CD4-positive, alpha-beta T cell treated with Interleukin-6 for 4 hours (primary cell): ENCODE data around the gene RTP4.
"Not testable (repeated sequence)": the region's sequence is repeated elsewhere in the genome, so short reads cannot be mapped to it uniquely, and the experiment has no call there.

Experiments
- DNase-seq: peaks from one replicate; pipeline ENCODE4 v3.0.0-alpha.2; 2020; ENCODE audit warnings: mixed read lengths

RTP4 gene

DNA sequence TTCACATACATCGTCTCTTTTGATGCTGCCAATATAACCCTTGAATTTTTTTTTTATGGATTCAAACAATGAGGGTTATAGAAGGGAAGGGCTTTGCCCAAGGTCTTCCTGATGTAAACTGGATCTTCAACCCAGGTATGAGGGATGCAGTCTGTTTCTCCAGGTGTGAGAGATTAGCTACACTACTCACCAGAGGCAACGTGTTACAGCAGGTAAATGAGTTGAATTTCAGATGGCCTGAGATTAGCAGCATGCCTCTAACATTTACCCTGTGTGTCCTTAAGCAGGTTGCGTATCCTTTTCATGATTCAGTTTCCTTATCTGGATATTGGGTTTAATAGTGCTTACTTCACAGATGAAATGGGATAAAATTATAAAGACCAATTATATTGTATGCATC is 1.9 kb downstream of the RTP4 start:
- DNase-seq = no peak

DNA sequence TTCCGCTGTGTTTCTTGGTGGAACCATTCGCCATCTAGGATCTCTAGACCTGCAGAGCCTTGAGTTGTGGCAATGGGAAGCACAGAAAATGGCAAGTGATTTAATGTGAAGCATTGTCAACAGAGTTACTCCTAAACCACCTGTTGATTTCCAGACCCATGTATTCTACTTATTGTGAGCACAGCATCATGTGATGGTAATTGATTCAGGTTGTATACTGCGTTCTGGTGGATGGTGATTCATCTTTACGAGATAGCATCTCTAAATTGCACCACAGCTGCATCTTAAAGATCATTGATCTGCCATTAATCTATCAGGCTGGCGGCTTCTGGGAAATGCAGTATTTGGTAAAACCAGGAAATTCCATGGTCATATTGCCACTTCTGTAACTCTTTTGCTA is 7.4 kb downstream of the RTP4 start:
- no peak for DNase-seq

DNA sequence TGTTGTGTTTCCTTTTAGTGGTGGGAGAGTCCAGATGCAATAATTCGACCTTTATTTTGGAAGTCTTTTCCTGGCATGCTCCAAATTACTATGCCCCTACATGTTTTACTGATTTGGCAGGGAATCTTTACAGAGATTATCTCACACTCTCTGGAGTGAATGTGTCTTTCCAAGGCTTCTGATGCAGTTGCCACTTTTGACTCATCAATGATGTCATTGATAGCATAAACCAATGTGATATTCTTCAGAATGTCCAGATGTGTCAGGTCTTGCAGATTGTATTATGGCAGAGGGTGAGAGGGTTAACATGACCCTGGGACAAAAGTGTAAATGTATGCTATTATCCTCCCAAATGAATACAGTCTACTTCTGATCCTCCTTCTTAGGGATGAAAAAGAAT is 9.7 kb downstream of the RTP4 start:
- no peak for DNase-seq

DNA sequence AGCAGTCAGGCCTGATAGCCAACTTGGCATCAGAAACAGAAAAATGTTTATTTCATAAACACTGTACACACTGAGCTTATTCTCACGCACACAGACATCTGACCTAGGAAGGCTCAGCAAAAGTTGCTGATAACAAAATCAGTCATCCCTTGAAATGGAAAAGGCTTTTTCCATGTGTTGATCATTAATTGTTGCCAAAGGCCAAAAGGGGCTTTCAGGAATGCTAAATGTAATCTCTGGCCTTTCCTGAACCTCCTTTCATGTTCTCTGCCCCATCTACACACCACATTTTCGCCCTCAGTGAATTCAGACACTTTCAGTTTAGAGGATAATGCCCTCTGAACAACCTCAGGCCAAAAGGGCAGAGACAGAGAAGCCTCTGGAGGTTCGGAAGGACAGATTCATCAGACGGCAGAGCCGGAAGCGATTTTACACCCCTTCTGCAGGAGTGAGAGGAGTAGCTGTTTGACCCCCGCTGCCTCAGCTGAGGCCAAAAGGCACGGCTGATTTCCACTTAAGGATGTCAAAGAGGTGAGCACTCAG is 14.5 kb downstream of the RTP4 start:
- DNase-seq = no peak

DNA sequence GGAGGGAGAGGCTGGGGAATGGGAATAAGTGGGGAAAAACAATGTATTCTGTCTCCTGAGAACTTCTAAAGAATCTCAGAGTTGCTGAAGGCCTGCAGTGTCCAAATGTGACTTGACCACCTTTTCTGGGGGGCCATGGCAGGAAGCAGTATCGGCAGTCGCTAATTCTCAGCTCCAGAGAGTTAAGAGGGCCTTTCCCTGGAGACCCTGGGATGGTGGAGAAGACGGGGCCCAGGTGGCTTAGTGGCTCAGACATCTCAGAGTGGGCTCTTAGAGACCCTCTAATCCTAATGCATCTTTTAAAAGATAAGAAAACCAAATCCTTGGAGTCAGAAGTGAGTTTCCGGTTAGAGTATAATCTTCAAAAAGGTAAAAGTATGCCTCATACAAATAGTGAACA is 15.1 kb downstream of the RTP4 start:
- DNase-seq = no peak

DNA sequence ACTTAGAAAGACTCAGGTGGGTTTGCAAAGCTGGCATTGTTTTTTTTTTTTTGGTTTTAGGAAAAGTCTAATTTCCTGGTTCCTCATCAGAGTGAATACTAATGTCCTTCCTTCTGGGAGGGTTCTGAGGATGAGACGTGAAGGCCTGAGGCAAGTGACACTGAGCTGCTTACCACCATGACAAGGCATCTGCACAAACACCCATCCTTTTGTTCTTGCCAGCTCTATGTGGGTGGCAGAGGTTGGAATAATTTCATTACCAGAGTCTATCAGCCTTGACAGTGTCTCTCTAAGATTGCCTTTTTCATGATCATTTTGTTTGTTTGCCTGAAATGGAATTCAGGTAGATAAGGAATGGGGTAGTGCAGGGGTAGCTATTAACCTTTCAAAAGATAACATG is 17.1 kb downstream of the RTP4 start:
- no peak for DNase-seq

DNA sequence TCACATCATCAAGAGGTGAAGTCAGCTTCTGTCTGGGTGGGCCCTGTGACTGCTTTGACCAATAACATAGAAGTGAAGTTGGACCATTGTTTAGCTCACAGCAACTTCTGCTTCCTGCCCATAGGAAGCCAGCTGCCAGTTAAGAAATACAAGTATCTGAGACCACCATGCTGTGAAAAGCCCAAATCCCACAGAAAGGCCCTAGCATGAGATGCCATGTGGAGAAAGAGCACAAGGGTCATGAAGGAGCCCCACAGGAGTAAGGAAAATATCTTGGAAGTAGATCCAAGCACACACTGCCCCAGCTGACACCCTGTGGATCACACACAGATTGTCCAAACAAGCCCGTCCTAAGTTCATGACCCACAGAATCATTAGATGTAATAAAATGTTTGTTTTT is 28.5 kb downstream of the RTP4 start:
- no peak for DNase-seq

DNA sequence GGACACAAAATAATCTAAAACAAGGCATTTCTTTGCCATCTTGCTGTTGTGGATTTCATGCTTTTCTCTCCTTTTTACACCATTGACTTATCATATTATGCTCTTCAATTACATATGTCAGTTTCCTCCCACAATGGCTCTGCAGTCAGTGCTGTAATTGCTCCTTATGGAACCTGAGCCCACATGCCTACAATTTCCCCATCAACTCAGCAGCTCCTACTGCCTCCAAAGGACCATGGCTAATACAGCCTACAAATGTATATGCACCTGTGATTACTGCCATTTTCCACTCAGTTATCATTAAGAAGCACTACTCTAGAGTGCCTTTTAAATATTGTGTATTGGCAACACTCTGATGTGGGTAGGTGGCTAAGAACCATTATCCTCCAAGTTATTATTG is 30.8 kb downstream of the RTP4 start:
- no peak for DNase-seq

DNA sequence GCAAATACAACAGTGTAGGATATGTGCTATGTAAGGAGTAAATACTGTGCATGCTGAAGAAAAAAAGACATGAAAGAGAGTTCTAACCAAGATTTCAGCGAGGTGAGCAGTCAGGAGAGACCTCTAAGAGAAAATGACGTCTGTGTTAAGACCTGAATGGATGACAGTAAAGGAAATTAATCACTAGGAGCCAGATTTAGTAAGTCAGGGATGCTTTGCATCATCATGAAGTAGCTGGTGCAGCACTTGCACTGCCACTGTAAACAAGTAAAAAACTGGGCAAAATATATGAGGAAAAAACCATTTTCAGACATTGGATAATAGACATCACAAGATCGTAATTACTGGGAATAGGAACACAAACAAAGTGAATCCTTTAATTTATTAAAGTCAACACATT is 32.6 kb downstream of the RTP4 start:
- no peak for DNase-seq

DNA sequence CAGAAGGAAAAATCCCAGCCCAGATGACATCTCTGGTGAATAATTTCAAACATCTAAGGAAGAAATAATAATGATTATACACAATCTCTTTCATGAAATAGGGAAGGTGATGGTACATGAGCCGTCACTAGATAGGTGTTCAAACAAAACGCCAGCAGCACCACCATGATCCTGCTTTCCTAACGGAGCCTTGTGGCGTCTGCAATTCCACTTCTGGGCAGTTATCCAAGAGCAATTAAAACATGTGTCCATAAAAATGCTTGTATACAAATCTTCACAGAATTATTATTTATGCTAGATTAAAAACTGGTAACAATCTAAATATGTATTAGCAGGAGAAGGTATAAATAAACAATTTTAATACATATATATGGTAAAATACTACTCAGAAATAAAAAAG is 33.7 kb downstream of the RTP4 start:
- DNase-seq = no peak

DNA sequence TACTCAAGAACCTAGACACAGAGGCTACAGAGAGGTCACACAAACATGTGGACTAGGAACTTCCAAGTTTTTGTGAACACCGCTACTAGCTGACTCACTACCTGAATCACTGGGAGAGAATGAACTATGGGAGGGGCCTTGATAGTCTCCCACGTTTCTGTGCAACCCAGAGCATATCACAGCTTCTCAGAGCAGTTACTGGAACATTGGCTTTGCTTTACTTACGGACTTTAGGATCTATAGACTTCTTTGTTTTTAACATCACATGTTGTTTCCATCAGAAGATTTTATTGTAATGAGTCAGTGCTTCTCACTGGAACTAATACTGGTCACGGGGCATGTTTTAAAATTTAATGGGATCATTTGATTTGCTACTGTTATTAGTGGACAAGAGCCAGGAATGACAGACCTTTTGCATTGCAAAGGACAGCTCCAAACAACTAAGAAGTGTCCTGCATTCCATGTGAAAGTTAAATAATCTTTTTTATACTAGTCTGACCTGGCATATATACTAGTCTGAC is 35.6 kb downstream of the RTP4 start:
- no peak for DNase-seq

DNA sequence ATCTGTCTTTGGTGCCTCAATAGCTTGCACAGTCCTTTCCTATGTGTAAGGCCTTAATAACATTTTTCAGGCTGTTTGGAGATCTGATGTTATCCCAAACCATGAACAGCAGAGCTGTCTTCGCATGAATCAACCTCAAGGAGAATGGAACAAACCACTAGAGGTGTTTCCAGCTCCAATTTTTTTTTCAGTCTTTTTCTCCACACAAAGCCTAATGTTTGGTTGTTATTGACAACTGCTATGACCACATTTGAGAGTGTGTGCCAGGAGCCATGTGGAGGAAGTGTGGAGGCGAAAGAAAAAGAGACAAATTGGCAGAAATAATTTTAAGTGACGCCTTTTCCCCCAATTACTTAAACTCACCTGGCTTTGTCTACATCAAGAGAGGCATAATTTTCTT is 38.7 kb downstream of the RTP4 start:
- no peak for DNase-seq

DNA sequence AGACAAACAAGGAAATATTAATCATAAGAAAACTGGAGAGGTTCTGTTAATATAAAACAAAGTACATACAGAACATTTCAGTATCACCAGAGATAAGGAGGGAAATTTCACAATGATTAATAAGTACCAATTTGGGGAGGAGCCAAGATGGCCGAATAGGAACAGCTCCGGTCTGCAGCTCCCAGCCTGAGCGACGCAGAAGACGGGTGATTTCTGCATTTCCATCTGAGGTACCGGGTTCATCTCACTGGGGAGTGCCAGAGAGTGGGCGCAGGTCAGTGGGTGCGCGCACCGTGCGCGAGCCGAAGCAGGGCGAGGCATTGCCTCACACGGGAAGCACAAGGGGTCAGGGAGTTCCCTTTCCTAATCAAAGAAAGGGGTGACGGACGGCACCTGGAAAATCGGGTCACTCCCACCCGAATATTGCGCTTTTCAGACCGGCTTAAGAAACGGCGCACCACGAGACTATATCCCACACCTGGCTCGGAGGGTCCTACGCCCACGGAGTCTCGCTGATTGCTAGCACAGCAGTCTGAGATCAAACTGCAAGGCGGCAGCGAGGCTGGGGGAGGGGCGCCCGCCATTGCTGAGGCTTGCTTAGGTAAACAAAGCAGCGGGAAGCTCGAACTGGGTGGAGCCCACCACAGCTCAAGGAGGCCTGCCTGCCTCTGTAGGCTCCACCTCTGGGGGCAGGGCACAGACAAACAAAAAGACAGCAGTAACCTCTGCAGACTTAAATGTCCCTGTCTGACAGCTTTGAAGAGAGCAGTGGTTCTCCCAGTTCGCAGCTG is 44.0 kb downstream of the RTP4 start:
- DNase-seq = not testable (repeated sequence)
